ENCODE results near the gene MYF5.

DNA sequence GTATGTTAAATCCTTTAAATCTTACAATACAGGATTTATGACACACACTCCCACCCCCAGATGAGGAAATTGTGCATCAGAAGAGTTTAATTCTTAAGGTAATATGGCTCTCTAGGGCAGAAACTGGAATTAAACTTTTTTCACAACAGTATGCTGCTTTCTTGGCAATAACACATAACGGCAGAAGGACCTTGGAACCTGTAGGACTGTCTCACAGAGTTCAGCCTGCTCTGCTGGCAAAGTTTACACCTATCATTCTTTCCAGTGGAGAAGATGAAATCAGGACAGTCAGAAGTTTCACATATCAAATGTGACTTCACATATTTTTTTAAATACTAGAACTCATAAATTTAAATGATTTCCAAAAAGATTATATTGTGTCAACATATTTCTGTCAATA is 39.9 kb upstream of the MYF5 start:
- TF ChIP-seq, protein P1, sequence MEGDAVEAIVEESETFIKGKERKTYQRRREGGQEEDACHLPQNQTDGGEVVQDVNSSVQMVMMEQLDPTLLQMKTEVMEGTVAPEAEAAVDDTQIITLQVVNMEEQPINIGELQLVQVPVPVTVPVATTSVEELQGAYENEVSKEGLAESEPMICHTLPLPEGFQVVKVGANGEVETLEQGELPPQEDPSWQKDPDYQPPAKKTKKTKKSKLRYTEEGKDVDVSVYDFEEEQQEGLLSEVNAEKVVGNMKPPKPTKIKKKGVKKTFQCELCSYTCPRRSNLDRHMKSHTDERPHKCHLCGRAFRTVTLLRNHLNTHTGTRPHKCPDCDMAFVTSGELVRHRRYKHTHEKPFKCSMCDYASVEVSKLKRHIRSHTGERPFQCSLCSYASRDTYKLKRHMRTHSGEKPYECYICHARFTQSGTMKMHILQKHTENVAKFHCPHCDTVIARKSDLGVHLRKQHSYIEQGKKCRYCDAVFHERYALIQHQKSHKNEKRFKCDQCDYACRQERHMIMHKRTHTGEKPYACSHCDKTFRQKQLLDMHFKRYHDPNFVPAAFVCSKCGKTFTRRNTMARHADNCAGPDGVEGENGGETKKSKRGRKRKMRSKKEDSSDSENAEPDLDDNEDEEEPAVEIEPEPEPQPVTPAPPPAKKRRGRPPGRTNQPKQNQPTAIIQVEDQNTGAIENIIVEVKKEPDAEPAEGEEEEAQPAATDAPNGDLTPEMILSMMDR (IDR thresholded peaks at IDR 0.05) = no peak
- no peak for TF ChIP-seq ZFX (IDR thresholded peaks at IDR 0.05; ENCODE audit: borderline replicate concordance)
